SK-N-MC (cell line): Measurements from ENCODE around the gene KRT31.

Experiments used
- EZH2 ChIP-seq: fragments of 200-600 bp; sonication (generic); IDR thresholded peaks from one replicate; pipeline ENCODE4 v1.6.1; 2017; ENCODE audit warnings: antibody characterized with exemption
- FOXP2 ChIP-seq: optimal IDR thresholded peaks from 2 replicates; pipeline ENCODE3; 2011; ENCODE audit warnings: mild to moderate bottlenecking, moderate library complexity; ENCODE audit not compliant: insufficient read depth; ENCODE audit errors: extremely low read length, control extremely low read depth
- POLR2AphosphoS5 ChIP-seq: IDR thresholded peaks from 2 replicates; pipeline ENCODE4 v1.6.1; 2012; ENCODE audit warnings: mild to moderate bottlenecking, low read depth, low read length, borderline replicate concordance

- TF ChIP-seq EZH2 (no peak), POLR2AphosphoS5 (no peak), FOXP2 (no peak)
Observed at GRCh38 chr17:41437769-41438168, 40.4 kb upstream of the KRT31 start.
